SU-DHL-6 (cell line): ENCODE data around the gene TBCCD1.

Source experiments
- CTCF ChIP-seq: fragments of 200-600 bp; sonication (generic); IDR thresholded peaks from one replicate; pipeline ENCODE4 v1.5.1; 2017; ENCODE audit warnings: antibody characterized with exemption, mild to moderate bottlenecking, low read length, moderate library complexity; ENCODE audit not compliant: insufficient read depth, poor library complexity, severe bottlenecking
- EZH2phosphoT487 ChIP-seq: fragments of 200-600 bp; sonication (generic), shearing (Covaris generic); conservative IDR thresholded peaks from 2 replicates; pipeline ENCODE4 v1.6.1; 2018; ENCODE audit warnings: mild to moderate bottlenecking, antibody characterized with exemption, low read length, moderate library complexity, mixed read lengths

- TF ChIP-seq CTCF (no peak), EZH2phosphoT487 (no peak)
Measured at GRCh38 chr3:186600896-186601295, 33.8 kb upstream of the TBCCD1 start.
